GM18868 (cell line): ENCODE measurements around the gene RASAL2.
"Not testable (repeated sequence)": the region's sequence is repeated elsewhere in the genome, so short reads cannot be mapped to it uniquely, and the experiment has no call there.

ENCODE experiments used
- ATAC-seq: cut with Tn5 transposase; IDR thresholded peaks from one replicate; pipeline ENCODE4 v1.9.1; 2021; ENCODE audit warnings: mild to moderate bottlenecking, moderate library complexity; ENCODE audit not compliant: unreplicated experiment

Gene RASAL2

GRCh38 chr1:178371235-178371634 lies 277.3 kb downstream of the RASAL2 start:
- no peak for ATAC-seq

DNA sequence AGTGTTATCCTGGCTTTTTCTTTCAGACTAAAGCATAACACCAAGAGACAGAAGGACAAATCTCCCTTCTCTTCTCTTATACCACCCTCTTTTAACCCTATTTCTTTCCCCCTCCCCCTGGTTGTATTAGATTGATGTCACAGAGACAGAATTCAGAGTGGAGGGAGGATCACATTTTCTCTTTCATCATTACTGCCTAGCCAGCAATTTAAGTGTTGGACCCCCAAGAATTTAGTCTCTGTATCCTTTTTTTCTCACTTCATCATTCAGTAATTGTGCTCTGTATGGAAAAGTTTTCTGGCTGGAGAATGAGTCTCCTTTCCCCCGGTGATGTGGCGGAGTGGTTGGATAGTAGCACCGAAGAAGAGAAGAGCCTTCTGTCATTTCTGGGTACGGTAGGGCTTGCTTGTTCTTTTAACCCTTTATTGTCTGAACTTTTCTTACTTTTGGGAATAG lies 278.1 kb downstream of the RASAL2 start:
- no peak for ATAC-seq

DNA sequence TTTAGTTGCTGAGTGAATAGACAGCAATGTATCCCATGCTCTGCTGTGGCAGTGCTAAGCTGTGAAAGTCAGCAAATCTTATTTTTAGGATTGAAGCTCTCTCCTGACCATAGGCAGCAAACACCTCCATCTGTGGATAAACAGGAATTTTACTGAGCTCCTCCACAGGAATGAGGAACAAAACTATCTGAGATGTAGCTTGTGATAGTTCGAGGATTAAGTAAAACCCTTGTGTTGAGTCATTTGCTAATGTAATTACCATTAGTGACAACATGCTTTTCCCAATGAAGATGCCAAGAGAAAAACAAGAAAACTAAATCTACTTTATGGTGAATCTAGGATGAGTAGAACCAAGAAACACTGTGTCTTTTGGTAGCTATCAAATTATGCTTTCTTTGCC lies 280.1 kb downstream of the RASAL2 start:
- ATAC-seq: no peak

DNA sequence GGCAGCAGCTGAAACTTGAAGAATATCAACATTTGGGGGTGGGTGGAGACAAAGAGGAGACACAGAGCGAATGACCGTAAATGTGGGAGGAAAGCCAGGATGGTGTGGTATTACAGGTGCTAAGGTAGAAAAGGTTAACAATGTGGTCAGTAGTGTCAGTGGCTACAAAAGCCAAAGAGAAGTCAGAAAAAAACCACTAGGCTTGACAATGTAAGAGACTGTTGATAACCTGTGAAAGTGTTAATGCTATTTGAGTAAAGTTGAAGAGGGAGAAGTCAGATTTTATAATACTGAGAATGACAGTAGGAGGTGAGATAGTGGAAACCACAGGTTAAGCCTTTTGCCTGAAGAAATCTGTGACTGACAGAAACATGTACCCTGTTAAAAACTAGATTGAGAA lies 282.1 kb downstream of the RASAL2 start:
- no peak for ATAC-seq

DNA sequence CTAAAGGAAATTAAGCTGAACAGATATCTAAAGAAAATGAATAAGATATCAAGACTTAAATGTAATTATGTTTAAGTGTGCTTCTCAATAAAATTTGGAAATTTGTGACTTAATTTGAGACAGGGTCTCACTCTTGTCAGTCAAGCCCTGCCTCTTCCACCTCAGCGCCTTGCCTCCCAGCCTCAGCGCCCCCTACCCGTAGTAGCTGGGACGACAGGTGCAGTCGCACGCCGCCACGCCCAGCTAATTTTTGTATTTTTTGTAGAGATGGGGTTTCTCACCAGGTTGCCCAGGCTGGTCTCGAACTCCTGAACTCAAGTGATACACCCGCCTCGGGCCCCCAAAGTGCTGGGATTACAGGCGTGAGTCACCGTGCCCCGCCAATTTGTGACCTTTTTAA lies 285.9 kb downstream of the RASAL2 start:
- no peak for ATAC-seq

DNA sequence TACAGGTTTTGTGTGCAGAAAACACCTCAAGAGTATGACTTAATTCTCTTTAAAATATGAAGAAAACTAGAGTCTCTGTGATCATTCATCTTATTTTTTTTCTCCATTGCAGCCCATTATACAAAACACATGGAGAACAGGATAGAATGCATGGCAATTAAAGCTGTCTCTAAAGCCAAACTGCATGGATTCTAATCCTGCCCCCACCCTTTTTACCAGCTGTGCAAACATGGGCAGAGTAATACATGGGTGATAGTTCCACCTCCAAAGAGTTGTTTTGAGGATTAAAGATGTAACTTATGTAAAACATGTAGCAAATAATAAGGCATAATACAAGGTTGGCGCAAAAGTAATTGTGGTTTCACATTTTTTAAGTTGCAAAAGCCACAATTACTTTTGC lies 288.5 kb downstream of the RASAL2 start:
- no peak for ATAC-seq

DNA sequence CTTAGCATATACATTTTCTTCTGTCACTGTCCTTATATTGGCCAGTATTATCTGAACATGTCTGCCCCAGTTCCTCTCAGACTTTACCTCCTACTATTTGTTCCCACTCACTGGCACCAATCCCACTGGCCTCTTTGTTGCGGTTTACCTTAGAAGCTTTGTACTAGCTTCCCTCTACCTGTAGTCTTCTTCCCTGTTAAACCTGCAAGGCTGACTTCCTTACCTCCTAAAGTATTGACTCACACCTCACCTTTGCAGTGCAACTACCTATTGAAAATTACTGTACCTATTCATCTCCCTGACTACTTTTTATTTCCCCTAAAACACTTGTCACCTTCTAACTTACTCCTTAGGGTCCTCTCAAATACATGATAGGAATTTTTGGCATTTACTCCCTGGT lies 291.8 kb downstream of the RASAL2 start:
- no peak for ATAC-seq

DNA sequence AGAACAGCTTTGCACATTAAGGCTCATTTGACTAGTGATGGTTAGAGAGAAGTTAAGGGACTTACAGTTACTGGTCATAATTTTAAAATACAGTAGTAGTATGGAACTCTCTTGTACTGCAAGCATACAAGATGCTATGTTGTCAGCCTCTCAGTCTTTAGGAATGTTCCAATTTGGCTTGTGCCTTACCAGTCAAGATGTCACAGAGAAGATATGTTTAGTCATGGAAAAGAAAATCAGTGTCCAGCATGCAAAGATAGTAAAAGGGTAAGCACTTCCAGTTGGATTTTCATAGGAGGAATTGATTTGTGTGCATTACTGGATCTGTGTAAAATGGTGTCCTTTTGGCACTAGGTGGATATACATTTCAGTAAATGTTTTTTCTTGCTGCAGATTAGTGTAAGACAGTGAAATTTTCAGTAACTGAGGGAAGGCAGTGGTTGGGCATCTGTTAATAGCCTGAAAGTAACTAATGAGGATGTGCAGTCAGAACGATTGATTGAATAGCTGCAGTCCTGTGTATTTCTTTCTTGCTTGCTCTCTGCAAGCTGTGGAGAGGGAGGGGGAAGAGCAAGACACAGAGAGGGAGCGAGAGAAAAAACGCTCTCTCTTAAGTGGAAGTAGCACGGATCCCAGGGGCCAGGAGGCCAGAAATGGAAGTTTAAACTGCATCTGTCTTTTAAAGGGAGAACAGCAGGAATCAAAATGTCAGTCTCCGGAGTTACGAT lies 294.7 kb downstream of the RASAL2 start:
- ATAC-seq: no peak

DNA sequence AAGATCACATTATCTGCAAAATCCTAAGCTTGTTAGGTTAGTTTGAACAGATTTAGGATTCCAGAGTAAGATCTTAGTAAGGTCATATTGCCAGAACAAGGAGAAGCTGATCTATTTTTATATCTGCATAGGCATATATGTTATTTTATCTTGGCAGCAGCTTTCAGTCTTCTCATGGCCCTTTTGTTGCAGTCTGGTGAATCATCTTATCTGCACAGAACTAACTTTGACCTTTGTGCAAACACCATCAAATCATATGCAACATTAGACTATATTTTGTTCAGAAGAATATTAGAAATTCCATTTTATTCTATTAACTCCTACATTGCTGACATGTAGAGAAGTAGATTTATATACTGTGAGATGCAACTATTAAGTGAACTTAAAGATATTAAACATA lies 295.5 kb downstream of the RASAL2 start:
- no peak for ATAC-seq

DNA sequence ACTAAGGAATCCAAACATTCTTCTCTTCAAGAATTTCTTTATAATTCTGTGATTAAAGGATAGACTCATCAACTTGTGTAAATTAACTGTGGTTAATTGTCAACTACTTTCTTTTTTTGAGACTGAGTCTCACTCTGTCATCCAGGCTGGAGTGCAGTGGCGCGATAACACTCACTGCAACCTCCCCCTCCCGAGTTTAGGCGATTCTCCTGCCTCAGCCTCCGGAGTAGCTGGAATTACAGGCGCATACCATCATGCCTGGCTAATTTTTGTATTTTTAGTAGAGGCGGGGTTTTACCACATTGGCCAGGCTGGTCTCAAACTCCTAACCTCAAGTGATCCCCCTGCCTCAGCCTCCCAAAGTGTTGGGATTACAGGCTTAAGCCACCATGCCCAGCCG lies 296.4 kb downstream of the RASAL2 start:
- not testable (repeated sequence) for ATAC-seq

DNA sequence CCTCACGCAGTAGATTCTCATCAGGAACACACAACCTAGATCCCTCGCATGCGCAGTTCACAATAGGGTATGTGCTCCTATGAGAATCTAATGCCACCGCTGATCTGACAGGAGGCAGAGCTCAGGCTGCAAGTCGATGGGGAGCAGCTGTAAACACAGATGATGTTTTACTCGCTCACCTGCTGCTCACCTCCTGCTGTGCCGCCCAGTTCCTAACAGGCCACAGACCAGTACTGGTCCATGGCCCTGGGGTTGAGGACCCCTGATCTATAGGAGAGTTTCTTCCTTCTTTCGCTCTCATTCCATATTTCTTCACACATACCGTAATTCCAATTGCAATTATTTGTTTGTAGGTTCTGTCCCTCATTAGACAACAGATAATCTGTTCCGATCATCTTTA lies 299.5 kb downstream of the RASAL2 start:
- ATAC-seq: no peak

GRCh38 chr1:178396789-178397188 lies 302.9 kb downstream of the RASAL2 start:
- no peak for ATAC-seq

- no peak for ATAC-seq
Observed at GRCh38 chr1:178397678-178398077, 303.8 kb downstream of the RASAL2 start.

GRCh38 chr1:178399177-178399728 lies 305.3 kb downstream of the RASAL2 start:
- ATAC-seq: no peak

DNA sequence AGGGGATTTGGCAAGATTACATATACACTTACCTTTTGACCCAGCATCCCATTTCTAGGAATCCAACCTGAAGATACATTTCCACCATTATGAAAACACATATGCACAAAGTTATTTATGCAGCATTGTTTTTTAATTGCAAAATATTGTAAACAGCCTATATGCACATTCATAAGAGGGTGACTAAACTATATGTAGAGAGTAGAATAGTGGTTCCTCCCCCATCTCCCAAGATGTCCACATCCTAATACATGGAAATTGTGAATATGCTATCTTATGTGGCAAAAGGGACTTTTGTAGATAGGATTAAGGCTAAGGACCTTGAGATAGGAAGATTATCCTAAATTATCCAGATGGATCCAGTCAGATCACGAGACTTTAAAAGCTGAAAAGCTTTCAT lies 311.2 kb downstream of the RASAL2 start:
- ATAC-seq: no peak

GRCh38 chr1:178407215-178407614 lies 313.3 kb downstream of the RASAL2 start:
- ATAC-seq: no peak

- no peak for ATAC-seq
Observed at GRCh38 chr1:178407655-178408054, 313.8 kb downstream of the RASAL2 start.

GRCh38 chr1:178408871-178409270 lies 315.0 kb downstream of the RASAL2 start:
- no peak for ATAC-seq

DNA sequence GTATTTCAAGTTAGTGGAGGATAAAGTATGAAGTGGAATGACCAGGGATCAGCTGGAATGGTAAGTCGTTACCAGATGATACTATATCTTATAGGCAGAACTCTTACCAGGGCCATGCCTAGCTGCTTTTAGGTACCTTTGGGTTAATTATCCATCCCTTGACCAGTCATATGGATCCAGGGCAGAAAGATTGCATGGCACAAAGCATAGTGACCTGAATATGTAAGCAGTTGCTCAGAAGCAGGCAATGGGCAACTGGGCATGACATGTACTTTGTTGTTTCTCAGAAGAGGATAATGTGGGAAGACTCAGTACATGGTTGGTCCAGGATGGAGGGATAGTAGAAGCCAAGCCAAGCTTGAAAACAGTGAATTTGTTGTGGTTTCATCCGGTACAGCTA lies 315.6 kb downstream of the RASAL2 start:
- no peak for ATAC-seq

GRCh38 chr1:178411756-178412399 lies 318.0 kb downstream of the RASAL2 start:
- ATAC-seq: peak; percentile 63

DNA sequence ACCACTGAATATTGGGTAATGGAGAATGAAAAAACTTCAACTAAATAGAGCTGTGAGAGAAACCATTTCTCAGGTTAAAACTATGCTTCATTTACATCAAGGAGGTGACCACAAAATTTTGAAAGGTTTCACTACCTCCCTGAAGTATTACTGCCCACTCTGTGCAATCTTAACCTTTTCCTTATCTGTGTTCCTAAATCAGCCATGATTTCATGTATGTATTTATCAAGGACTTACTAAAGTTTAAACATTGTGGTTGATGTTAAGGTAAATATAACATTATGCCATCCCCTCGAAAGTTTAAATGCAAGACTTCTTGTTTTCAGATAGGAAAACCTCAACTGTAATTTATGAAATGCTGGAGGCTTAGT lies 318.5 kb downstream of the RASAL2 start:
- peak; percentile 87 for ATAC-seq

DNA sequence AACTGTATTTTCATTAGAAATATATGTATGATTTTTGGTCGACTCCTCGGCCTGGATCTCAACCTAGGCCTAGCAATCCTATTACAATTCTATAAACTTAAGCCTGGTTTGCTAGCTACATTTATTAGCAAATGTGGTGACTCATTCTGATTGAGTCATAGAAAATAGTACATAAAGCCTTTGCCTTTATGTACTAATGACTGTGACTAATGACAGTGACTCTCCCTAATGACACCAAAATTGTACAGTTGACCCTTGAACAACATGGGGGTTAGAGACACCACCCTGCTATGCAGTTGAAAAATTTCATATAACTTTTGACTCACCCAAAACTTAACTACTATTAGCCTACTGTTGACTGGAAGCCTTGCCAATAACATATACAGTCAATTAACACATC lies 324.0 kb downstream of the RASAL2 start:
- no peak for ATAC-seq
